HG03196 (cell line): ENCODE data around the gene PADI6.
"Not testable (repeated sequence)": the region's sequence is repeated elsewhere in the genome, so short reads cannot be mapped to it uniquely, and the experiment has no call there.

Source experiments
- ATAC-seq: cut with Tn5 transposase; IDR thresholded peaks from one replicate; pipeline ENCODE4 v1.9.1; 2021; ENCODE audit not compliant: unreplicated experiment

Gene PADI6

DNA sequence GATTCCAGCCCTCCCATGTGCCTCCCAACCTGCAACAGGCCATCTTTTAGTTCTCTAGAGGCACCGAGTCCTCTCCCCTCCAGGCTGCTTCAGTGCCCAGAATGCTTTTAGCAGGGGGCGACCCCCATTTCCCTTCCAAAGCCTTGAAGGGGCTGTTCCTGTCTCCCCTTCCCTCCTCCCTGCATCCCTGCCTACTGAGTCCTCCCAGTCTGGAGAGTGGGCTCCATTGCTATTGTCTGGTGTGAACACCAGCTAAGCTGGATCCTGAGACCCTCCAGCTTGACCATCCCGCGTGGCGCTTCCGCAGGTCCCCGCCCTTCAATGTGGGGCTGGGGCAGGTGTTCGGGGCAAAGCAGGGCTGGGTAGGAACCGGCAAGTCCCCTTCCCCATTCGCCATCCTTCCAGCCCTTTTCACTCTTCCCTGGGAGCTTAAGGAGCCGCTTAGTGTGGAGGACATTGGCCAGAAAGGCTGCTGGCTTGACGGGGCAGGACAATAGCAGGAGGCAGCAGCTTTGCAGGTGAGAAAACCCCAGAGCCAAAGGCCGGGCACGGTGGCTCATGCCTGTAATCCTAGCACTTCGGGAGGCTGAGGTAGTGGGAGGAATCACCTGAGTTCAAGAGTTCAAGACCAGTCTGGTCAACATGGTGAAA is 32.2 kb downstream of the PADI6 start:
- no peak for ATAC-seq

- no peak for ATAC-seq
These were observed 32.8 kb downstream of the PADI6 start for GRCh38 chr1:17404820-17405219.

DNA sequence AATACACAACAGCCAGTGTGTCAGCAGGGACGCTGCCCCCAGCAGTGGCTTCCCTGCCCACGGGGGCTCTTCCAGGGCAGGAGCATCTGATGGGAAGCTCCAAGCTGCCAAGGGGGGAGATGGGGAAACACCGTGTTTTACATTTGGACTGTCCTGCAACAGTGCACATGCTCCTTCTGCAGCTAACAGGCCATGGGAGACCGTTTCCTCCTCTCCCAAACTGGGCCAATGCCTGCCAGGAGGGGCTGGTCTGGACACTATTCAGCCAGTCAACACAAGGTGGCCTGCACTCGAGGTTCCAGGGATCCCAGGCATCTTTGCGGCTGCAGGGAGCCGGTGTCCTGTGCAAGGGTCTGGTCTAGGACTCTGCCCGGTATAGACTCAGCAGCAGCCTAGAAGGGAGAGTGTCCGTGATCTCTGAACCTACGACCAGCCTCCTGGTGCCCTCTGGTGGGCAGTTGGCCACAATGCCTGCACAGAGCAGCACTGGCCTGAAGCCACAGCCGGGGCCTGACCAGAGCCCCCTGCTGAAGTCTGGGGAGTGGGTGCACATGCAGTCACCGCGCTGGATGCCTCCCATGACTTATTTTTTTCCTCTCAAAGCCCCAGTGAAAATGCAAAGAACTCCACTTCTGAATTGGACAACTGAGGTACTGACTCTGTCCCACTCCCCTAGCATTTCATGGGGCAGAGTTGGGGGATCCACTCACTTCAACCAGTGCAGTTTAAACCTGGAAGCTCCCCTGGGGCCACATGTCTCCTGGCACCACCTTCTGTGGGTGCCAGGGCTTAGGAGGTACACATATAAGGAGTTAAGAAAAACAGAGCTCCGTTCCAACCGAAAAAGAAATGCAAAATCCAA is 34.1 kb downstream of the PADI6 start:
- no peak for ATAC-seq

GRCh38 chr1:17406760-17407475 is 34.9 kb downstream of the PADI6 start:
- ATAC-seq: not testable (repeated sequence)

GRCh38 chr1:17407786-17408514 is 36.0 kb downstream of the PADI6 start:
- ATAC-seq: not testable (repeated sequence)

GRCh38 chr1:17409391-17409811 is 37.4 kb downstream of the PADI6 start:
- no peak for ATAC-seq

GRCh38 chr1:17412093-17412870 is 40.3 kb downstream of the PADI6 start:
- ATAC-seq: no peak

DNA sequence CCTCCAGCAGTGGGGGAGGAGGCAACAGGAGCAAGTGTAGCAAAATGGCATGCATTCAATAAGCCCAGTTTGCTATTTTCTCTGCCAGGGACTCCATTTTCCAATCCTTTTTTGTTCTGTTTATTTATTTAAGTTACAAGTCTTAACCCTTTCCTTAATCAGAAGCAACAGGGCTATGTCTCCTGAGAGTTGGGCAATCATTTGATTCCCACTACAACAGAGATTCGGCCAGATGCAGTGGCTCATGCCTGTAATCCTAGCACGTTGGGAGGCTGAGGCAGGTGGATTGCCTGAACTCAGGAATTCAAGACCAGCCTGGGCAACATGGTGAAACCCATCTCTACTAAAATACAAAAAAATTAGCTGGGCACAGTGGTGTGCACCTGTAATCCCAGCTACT is 42.0 kb downstream of the PADI6 start:
- ATAC-seq: no peak

- no peak for ATAC-seq
These were observed 44.4 kb downstream of the PADI6 start for GRCh38 chr1:17416389-17416788.

DNA sequence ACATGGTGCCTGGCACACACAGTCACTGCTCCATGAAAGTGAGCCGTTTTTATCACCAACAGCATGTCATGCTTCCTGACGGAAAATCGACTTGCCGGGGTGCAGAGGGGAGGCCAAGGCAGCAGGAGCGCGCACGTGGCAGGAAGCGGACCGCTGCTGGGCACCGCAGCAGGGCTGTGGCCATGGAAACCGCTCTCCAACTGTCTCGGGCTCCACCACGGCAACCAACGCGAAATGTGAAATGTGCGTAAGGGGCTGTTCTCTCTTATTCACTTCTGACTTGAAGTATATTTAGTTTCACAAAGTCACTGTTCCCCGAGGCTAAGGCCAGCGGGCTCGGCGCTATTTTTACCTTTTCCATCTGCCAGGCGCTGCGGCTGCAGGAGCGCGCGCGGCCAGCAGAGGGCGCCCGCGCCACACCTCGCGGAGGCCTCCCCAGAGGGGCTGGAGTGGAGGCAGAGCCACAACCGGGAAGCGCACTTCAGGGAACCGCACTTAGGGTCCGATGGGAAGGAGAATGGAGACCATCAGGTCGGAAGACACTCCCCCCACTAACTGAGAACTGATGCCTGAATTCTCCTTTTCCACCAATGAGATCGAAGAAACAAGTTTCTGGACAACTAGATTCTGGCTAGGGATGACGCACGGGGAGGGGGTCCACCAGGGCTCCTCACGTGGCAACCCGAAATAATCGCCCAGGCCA is 47.8 kb downstream of the PADI6 start:
- ATAC-seq: no peak

- ATAC-seq: no peak
These were observed 48.5 kb downstream of the PADI6 start for GRCh38 chr1:17420391-17420918.

GRCh38 chr1:17422461-17422860 is 50.5 kb downstream of the PADI6 start:
- ATAC-seq: no peak

GRCh38 chr1:17423781-17424245 is 51.8 kb downstream of the PADI6 start:
- ATAC-seq: no peak

GRCh38 chr1:17425806-17426600 is 54.0 kb downstream of the PADI6 start:
- ATAC-seq: no peak

DNA sequence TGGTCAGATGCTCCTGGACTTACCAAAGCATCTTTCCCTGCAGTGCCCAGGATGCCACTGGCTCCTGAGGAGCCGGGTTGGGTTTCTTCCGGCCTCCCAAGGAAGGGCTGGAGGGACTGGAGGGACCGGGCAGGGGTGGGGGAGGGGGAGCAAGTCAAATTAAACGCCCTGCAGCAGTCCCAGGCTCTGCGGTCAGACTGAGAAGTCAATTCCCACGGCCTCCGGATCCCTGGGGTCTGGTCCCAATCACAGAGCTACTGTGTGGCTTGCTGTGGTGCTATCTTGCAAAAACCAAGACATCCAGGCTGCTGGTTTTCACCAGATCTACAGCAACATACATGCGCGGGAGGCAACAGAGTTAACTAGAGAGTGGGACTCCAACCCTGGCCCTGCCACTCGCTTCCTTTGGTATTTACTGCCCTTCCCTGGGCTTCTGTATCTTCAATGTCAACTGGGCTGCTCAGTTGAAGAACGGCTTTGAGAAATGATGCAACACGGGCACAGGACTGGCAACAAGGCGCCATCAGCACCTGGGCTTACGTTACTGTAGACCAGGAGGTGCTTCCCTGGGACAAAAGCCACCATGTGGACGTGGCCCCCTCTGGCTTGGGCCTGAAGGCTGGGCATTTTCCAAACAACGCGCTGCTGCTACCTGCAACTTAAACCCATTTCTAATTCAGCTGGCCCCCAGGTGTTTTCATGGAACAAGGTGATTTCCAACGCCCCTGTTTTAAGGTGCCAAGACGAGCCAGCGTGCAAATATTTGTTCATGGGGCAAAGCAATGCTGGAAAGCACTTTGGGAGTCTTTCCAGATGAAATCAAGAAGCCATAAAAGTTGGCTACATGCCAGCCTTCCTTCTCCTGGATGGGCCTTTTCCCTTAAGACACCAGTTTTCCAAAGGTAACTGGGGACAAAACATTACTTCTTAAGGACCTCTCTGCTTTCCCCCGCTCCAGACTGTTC is 56.0 kb downstream of the PADI6 start:
- ATAC-seq: no peak

DNA sequence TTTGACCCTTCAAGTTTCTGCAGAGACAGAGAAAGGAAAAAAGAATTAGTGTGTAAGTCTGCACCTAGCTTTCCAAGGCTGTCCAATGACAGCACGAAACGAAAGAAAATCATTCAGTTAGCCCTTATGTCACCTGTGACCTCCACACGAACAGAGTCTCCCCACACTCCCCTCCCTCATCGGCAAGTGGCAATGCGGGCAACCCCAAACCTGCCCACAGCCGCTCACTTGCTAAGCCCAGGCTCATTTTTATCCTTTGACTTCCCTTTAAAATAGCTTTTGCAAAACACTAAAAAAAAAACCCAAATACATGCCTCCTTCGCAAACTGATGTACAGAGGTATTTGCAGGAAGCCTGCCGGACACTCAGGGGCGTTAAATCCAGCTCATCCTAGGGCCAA is 57.2 kb downstream of the PADI6 start:
- ATAC-seq: no peak

DNA sequence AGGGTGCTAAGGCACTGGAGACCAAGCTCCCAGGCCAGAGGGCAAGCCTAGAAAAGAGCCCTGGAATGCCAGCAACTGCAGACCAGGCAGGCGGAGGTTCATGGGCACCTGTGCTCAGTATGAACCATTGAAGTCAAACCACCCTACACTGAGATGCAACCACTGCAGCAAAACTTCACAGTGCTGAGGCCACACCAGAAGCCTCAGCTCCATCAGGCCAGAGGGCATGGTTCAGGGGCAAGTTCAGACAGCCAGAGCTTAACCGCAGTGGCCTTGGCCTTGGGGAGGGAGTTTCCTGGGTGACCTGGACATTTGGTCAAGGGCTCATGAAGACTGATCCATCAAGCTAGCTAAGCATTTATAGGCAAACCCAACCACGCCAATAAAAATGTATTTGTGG is 60.4 kb downstream of the PADI6 start:
- no peak for ATAC-seq
